ENCODE measurements around the gene FAM200C.

DNA sequence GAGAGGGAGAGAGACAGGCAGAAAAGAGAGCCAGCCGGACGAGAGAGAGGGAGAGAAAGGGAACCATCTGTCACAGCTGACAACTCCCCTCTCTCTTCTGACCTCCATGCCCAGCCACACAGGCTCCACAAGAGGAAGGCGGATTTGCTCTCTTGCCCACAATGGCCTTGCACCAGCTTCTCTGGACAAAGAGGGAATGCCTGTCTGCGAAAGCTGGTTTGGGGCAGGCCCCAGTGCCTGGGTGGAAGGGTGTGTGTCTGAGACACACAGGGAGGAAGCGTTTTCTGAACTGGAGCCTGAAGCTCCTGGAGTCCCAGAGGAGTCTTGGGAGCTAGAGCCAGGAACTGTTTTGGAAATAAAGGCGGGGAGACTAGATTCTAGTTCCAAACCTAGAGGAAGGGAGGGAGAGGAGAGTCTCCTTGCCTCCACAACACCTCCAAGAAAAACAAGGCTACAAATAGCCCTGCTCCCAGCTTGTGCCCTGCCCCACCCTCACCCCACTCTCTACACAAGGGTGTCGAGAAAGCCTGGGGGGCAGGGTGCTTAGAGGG is 41.9 kb downstream of the FAM200C start:
- TF ChIP-seq, protein P1, sequence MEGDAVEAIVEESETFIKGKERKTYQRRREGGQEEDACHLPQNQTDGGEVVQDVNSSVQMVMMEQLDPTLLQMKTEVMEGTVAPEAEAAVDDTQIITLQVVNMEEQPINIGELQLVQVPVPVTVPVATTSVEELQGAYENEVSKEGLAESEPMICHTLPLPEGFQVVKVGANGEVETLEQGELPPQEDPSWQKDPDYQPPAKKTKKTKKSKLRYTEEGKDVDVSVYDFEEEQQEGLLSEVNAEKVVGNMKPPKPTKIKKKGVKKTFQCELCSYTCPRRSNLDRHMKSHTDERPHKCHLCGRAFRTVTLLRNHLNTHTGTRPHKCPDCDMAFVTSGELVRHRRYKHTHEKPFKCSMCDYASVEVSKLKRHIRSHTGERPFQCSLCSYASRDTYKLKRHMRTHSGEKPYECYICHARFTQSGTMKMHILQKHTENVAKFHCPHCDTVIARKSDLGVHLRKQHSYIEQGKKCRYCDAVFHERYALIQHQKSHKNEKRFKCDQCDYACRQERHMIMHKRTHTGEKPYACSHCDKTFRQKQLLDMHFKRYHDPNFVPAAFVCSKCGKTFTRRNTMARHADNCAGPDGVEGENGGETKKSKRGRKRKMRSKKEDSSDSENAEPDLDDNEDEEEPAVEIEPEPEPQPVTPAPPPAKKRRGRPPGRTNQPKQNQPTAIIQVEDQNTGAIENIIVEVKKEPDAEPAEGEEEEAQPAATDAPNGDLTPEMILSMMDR (IDR thresholded peaks at IDR 0.05) = no peak
- no peak for TF ChIP-seq POLR2A (IDR thresholded peaks at IDR 0.05)

All from esophagus squamous epithelium (tissue), 4 donors.